Activated T-cell treated with anti-CD3 and anti-CD28 coated beads for 1 hour (primary cell): ENCODE measurements around the gene LPO.
A peak's percentile ranks its signal among the peaks of the same experiment; 100 is the strongest.

Experiments used
- DNase-seq: peaks from one replicate; pipeline ENCODE4 v3.0.0-alpha.2; 2020; ENCODE audit warnings: low read depth

Gene LPO

GRCh38 chr17:58229384-58229783, 9.0 kb upstream of the LPO start:
- no peak for DNase-seq

- DNase-seq, result no peak
Observed at GRCh38 chr17:58229881-58230280, 8.5 kb upstream of the LPO start.

GRCh38 chr17:58231641-58232040, 6.7 kb upstream of the LPO start:
- DNase-seq, result no peak

GRCh38 chr17:58232707-58233156, 5.7 kb upstream of the LPO start:
- no peak for DNase-seq

- no peak for DNase-seq
Observed at GRCh38 chr17:58233543-58233942, 4.8 kb upstream of the LPO start.

GRCh38 chr17:58234512-58234911, 3.9 kb upstream of the LPO start:
- DNase-seq, result no peak

- DNase-seq, result no peak
Observed at GRCh38 chr17:58235821-58236220, 2.6 kb upstream of the LPO start.

- no peak for DNase-seq
Observed at GRCh38 chr17:58236394-58236793, 2.0 kb upstream of the LPO start.

- no peak for DNase-seq
Observed at GRCh38 chr17:58239987-58240386, 1.6 kb downstream of the LPO start.

- no peak for DNase-seq
Observed at GRCh38 chr17:58242171-58242784, 3.9 kb downstream of the LPO start.

- DNase-seq, result no peak
Observed at GRCh38 chr17:58244963-58245362, 6.6 kb downstream of the LPO start.

- DNase-seq, result no peak
Observed at GRCh38 chr17:58245428-58246103, 7.2 kb downstream of the LPO start.

GRCh38 chr17:58246104-58246740, 7.8 kb downstream of the LPO start:
- DNase-seq, result no peak

- no peak for DNase-seq
Observed at GRCh38 chr17:58246781-58247180, 8.4 kb downstream of the LPO start.

GRCh38 chr17:58247511-58248363, 9.4 kb downstream of the LPO start:
- no peak for DNase-seq

- no peak for DNase-seq
Observed at GRCh38 chr17:58248955-58249269, 10.5 kb downstream of the LPO start.

- DNase-seq, result peak; percentile 65
Observed at GRCh38 chr17:58249270-58250133, 11.1 kb downstream of the LPO start.

- no peak for DNase-seq
Observed at GRCh38 chr17:58250344-58251011, 12.1 kb downstream of the LPO start.

- no peak for DNase-seq
Observed at GRCh38 chr17:58252141-58252540, 13.8 kb downstream of the LPO start.

- no peak for DNase-seq
Observed at GRCh38 chr17:58253082-58253481, 14.7 kb downstream of the LPO start.

GRCh38 chr17:58254803-58255202, 16.4 kb downstream of the LPO start:
- DNase-seq, result no peak
